ENCODE data around the gene AFMID.

The AFMID gene

GRCh38 chr17:78180083-78180482, 7.1 kb upstream of the AFMID start:
- DNase-seq (ENCODE audit: low read depth) = no peak

- DNase-seq (ENCODE audit: low read depth) = no peak
Measured at GRCh38 chr17:78180508-78180907, 6.7 kb upstream of the AFMID start.

- no peak for DNase-seq (ENCODE audit: low read depth)
Measured at GRCh38 chr17:78182504-78182903, 4.7 kb upstream of the AFMID start.

GRCh38 chr17:78183916-78184315, 3.2 kb upstream of the AFMID start:
- DNase-seq (ENCODE audit: low read depth) = no peak

- no peak for DNase-seq (ENCODE audit: low read depth)
Measured at GRCh38 chr17:78184351-78184750, 2.8 kb upstream of the AFMID start.

- DNase-seq (ENCODE audit: low read depth) = no peak
Measured at GRCh38 chr17:78184868-78185267, 2.3 kb upstream of the AFMID start.

- DNase-seq (ENCODE audit: low read depth) = no peak
Measured at GRCh38 chr17:78185981-78186691, 1.0 kb upstream of the AFMID start.

- DNase-seq (ENCODE audit: low read depth) = no peak
Measured at GRCh38 chr17:78196716-78197115, 9.6 kb downstream of the AFMID start.

GRCh38 chr17:78197147-78197832, 10.1 kb downstream of the AFMID start:
- DNase-seq (ENCODE audit: low read depth) = no peak

- DNase-seq (ENCODE audit: low read depth) = no peak
Measured at GRCh38 chr17:78200451-78200850, 13.3 kb downstream of the AFMID start.

GRCh38 chr17:78202666-78203065, 15.5 kb downstream of the AFMID start:
- no peak for DNase-seq (ENCODE audit: low read depth)

GRCh38 chr17:78204387-78205123, 17.4 kb downstream of the AFMID start:
- no peak for DNase-seq (ENCODE audit: low read depth)

- no peak for DNase-seq (ENCODE audit: low read depth)
Measured at GRCh38 chr17:78205124-78205775, 18.1 kb downstream of the AFMID start.

GRCh38 chr17:78206298-78206697, 19.1 kb downstream of the AFMID start:
- no peak for DNase-seq (ENCODE audit: low read depth)

- DNase-seq (ENCODE audit: low read depth) = no peak
Measured at GRCh38 chr17:78208486-78208885, 21.3 kb downstream of the AFMID start.

GRCh38 chr17:78210111-78210510, 22.9 kb downstream of the AFMID start:
- DNase-seq (ENCODE audit: low read depth) = no peak

GRCh38 chr17:78211032-78211431, 23.9 kb downstream of the AFMID start:
- DNase-seq (ENCODE audit: low read depth) = no peak

GRCh38 chr17:78214016-78214705, 27.0 kb downstream of the AFMID start, which contains the start of gene BIRC5:
BIRC5 (plus strand) TSS chr17:78214253; CDS start chr17:78214317, 64 bp downstream.
- peak; percentile 84 for DNase-seq (ENCODE audit: low read depth)

GRCh38 chr17:78214706-78215061, 27.5 kb downstream of the AFMID start:
- no peak for DNase-seq (ENCODE audit: low read depth)

- no peak for DNase-seq (ENCODE audit: low read depth)
Measured at GRCh38 chr17:78219396-78220150, 32.4 kb downstream of the AFMID start.

GRCh38 chr17:78223061-78223460, 35.9 kb downstream of the AFMID start:
- no peak for DNase-seq (ENCODE audit: low read depth)
